Transverse colon (tissue), 4 donors: ENCODE results near the gene GSK3B. TPM values are rescaled to one million over a fixed set of nuclear protein-coding genes. Genes with fewer than 3 reads are reported as not detected.
"Not testable (repeated sequence)": the region's sequence is repeated elsewhere in the genome, so short reads cannot be mapped to it uniquely, and the experiment has no call there.

Experiments used
- DNase-seq: peaks from one replicate; pipeline ENCODE4 v3.0.0-alpha.2; 2019
- H3K27ac ChIP-seq, 4 donors: fragments of 200-600 bp; sonication (generic); 2 replicates each; pipeline ENCODE4 v1.5.1; 2016 to 2018; ENCODE audit warnings: inconsistent platforms in 4 of 4
- H3K27me3 ChIP-seq: fragments of 200-600 bp; sonication (generic); 2 replicates; pipeline ENCODE4 v1.5.1; 2017; ENCODE audit warnings: inconsistent platforms
- H3K36me3 ChIP-seq, 4 donors: fragments of 200-600 bp; sonication (generic); 2 replicates each; pipeline ENCODE4 v1.5.1; 2017 to 2019; ENCODE audit warnings: inconsistent platforms in 4 of 4
- H3K4me1 ChIP-seq, 4 donors: fragments of 200-600 bp; sonication (generic); 2 replicates each; pipeline ENCODE4 v1.5.1; 2017 to 2020; ENCODE audit warnings: inconsistent platforms in 4 of 4
- H3K4me3 ChIP-seq, 4 donors: fragments of 200-600 bp; sonication (generic); 1 replicate in 1 of 4; 2 replicates in 3 of 4; pipeline versions ENCODE4 v1.5.1 to v1.6.1; 2017 to 2019; ENCODE audit warnings: inconsistent platforms in 4 of 4
- H3K9me3 ChIP-seq, 2 donors: fragments of 200-600 bp; sonication (generic); 2 replicates each; pipeline ENCODE4 v1.5.1; 2017 to 2019; ENCODE audit warnings: inconsistent platforms in 2 of 2
- EP300 ChIP-seq: sonication (generic); formaldehyde crosslinking; IDR thresholded peaks from one replicate; pipeline ENCODE4 v1.6.1; 2017; ENCODE audit warnings: antibody characterized with exemption, low read depth
- POLR2A ChIP-seq: fragments of 450-650 bp; IDR thresholded peaks from one replicate; pipeline ENCODE4 v1.6.1; 2016; ENCODE audit warnings: antibody characterized with exemption, mild to moderate bottlenecking, moderate library complexity
- POLR2AphosphoS5 ChIP-seq, 3 donors: sonication (generic); formaldehyde crosslinking; IDR thresholded peaks; one replicate each; pipeline ENCODE4 v1.6.1; 2016; ENCODE audit warnings: antibody characterized with exemption in 3 of 3
- WGBS, 2 donors: methylation state at CpG; one replicate each; pipeline ENCODE4 v1.1.5; 2018; ENCODE audit warnings: low coverage in 1 of 2; 5-methylcytosine and 5-hydroxymethylcytosine counted together
- in situ Hi-C, 4 donors: fragments of 200-750 bp; cut with MboI; loops; one replicate each; pipeline versions ENCODE4 v1.15.0 to v1.15.1; 2017; ENCODE audit warnings: low sequenced_read_pairs in 3 of 4, low pct_ligation_motif_present in 1 of 4, low pct_unique_long_range_greater_than_20kb in 1 of 4
- intact Hi-C: fragments of 100-400 bp; cut with DNase I; formaldehyde crosslinking; loops from one replicate; pipeline ENCODE4 v1.15.1; 2023; ENCODE audit warnings: low total_unique reads
- total RNA-seq, 4 donors: library from RNA; depleted of rRNA; stranded (reverse); fragments of >200 nt; gene quantifications; one replicate each; pipeline ENCODE4 v1.1.0, GENCODE V29; 2016
- TF ChIP-seq, protein P1 (sequence below), 5 experiments: fragments of 200-600 bp in 3 of 5; fragments of 450-650 bp in 2 of 5; sonication (generic) in 3 of 5; IDR thresholded peaks; 1 replicate in 2 of 5; 2 replicates in 3 of 5; pipeline ENCODE4 v1.5.1; 2016 to 2017; ENCODE audit warnings: antibody characterized with exemption in 5 of 5, inconsistent platforms in 3 of 5, mild to moderate bottlenecking in 2 of 5, moderate library complexity in 1 of 5

Gene GSK3B
- total RNA-seq, 4 donors from 2014 or later: 14.7 to 35.9 (median 24.2) TPM

DNA sequence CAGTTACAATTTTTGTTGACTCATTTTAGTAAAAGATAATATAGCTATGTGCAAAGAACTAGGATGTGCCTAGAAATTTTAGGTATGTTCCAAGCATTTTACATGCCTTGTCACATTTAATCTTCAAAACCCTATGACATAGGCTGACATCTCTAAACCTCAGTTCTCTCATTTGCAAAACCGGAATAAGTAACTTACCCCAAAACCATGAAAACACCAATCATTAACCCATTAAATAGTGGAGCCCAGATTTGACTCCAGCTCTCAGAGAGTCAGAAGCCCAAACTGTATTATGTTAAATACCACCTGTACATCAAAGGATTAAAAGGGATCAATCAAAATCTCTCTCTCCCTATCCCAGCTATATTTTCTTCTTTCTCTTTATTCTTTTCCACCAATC is 36.6 kb downstream of the GSK3B start:
- DNase-seq: no peak
- TF ChIP-seq EP300 (no peak), POLR2AphosphoS5 (IDR thresholded peaks at IDR 0.05) (no peak), POLR2A (no peak)
- TF ChIP-seq, protein P1, sequence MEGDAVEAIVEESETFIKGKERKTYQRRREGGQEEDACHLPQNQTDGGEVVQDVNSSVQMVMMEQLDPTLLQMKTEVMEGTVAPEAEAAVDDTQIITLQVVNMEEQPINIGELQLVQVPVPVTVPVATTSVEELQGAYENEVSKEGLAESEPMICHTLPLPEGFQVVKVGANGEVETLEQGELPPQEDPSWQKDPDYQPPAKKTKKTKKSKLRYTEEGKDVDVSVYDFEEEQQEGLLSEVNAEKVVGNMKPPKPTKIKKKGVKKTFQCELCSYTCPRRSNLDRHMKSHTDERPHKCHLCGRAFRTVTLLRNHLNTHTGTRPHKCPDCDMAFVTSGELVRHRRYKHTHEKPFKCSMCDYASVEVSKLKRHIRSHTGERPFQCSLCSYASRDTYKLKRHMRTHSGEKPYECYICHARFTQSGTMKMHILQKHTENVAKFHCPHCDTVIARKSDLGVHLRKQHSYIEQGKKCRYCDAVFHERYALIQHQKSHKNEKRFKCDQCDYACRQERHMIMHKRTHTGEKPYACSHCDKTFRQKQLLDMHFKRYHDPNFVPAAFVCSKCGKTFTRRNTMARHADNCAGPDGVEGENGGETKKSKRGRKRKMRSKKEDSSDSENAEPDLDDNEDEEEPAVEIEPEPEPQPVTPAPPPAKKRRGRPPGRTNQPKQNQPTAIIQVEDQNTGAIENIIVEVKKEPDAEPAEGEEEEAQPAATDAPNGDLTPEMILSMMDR (IDR thresholded peaks at IDR 0.05): no peak
- Histone ChIP-seq H3K4me3 (no peak overlapping the region), H3K27me3 (no peaks in the 10 kb centered on the region), H3K9me3 (no peaks in the 10 kb centered on the region), H3K36me3 (no peaks in the 10 kb centered on the region), H3K27ac (no peak overlapping the region), H3K4me1 (peaks cover 0 to 10% (median 2%) of the 10 kb centered on the region in 4 donors)
- in situ Hi-C loops (no loop called here), intact Hi-C loops (no loop called here)
- 79 to 100% methylated on average over 1 of the region's 1 CpG for whole genome bisulfite sequencing, 2 donors

DNA sequence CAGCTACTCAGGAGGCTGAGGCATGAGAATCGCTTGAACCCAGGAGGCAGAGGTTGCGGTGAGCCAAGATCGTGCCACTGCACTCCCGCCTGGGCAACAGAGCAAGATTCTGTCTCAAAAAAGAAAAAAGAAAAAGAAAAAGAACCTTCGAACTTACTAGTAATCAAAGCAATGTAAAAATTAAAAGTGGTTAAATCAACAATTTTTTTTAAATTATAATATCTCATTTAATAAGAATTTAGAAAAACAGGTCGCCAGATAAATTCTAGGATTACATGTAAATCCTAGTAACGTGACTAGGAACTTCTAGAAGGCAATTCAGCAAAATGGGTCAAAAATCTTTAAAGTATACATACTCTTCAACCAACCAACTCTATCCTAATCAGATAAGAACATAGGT is 37.2 kb downstream of the GSK3B start:
- WGBS, 2 donors: 88 to 97% methylated on average over 7 of the region's 7 CpGs
- H3K4me3 ChIP-seq: no peak overlapping the region
- H3K36me3 ChIP-seq: no peaks in the 10 kb centered on the region
- in situ Hi-C loops: no loop called here
- no peak for DNase-seq
- H3K27me3 ChIP-seq: no peaks in the 10 kb centered on the region
- TF ChIP-seq, protein P1 (IDR thresholded peaks at IDR 0.05): no peak
- no peak for TF ChIP-seq EP300
- no peak for TF ChIP-seq POLR2A
- no peak for TF ChIP-seq POLR2AphosphoS5 (IDR thresholded peaks at IDR 0.05)
- H3K9me3 ChIP-seq: no peaks in the 10 kb centered on the region
- H3K4me1 ChIP-seq: peaks cover 0 to 16% (median 3%) of the 10 kb centered on the region in 4 donors
- no peak overlapping the region for H3K27ac ChIP-seq
- intact Hi-C loops: no loop called here

DNA sequence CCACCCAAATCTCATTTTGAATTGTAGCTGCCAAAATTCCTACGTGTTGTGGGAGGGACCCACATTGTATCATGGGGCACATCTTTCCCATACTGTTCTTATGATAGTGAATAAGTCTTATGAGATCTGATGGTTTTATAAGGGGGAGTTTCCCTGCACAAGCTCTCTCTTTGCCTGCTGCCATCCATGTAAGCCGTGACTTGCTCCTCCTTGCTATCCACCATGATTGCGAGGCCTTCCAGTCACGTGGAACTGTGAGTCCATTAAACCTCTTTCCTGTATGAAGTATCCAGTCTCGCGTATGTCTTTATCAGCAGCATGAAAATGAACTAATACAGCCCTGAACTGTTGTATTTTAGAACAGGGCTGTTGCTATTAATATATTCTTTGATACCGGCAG is 40.6 kb downstream of the GSK3B start:
- H3K4me1 ChIP-seq: peaks cover 4 to 37% (median 11%) of the 10 kb centered on the region in 4 donors
- WGBS, 2 donors: 93 to 98% methylated on average over 4 to 7 of the region's 7 CpGs
- in situ Hi-C loops: not testable (repeated sequence)

GRCh38 chr3:120052677-120053076 is 41.6 kb downstream of the GSK3B start:
- TF ChIP-seq POLR2A (no peak), POLR2AphosphoS5 (IDR thresholded peaks at IDR 0.05) (no peak), EP300 (no peak)
- TF ChIP-seq, protein P1 (IDR thresholded peaks at IDR 0.05): no peak
- Histone ChIP-seq H3K9me3 (no peaks in the 10 kb centered on the region), H3K4me3 (no peak overlapping the region), H3K27me3 (no peaks in the 10 kb centered on the region), H3K36me3 (no peaks in the 10 kb centered on the region), H3K27ac (no peak overlapping the region), H3K4me1 (peaks cover 4 to 43% (median 11%) of the 10 kb centered on the region in 4 donors)
- WGBS, 2 donors: 82 to 85% methylated on average over 3 of the region's 3 CpGs
- DNase-seq: no peak
- in situ Hi-C loops (no loop called here), intact Hi-C loops (no loop called here)

More for the DNA sequence above, 40.6 kb downstream of the GSK3B start:
- H3K4me3 ChIP-seq, DNase-seq, intact Hi-C loops, H3K27ac ChIP-seq, H3K9me3 ChIP-seq, H3K27me3 ChIP-seq, H3K36me3 ChIP-seq: not testable (repeated sequence)

DNA sequence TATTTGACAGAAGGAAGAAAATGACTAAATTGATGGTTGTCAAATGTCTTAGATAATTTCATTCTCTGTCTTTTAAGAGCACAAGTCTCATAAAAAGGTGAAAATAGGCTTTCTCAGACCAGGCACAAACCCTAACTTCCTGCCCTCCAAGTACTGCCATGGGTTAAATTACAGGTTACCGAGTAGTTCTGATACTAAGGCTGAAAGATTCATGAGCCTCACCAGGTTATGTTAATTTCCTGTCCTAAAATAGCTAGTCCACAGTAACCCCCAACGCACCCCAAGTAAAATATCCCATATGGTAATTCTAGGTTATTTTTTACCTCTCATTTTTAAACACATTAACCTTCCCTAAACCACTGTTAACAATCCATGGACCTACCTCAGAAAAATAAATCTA is 42.0 kb downstream of the GSK3B start:
- no peaks in the 10 kb centered on the region for H3K27me3 ChIP-seq
- WGBS, 2 donors: 32 to 60% methylated on average over 2 of the region's 2 CpGs
- no peaks in the 10 kb centered on the region for H3K36me3 ChIP-seq
- DNase-seq: no peak
- in situ Hi-C loops: no loop called here
- no peak overlapping the region for H3K4me3 ChIP-seq
- intact Hi-C loops: no loop called here
- no peak overlapping the region for H3K27ac ChIP-seq
- peaks cover 4 to 43% (median 11%) of the 10 kb centered on the region in 4 donors for H3K4me1 ChIP-seq
- no peak for TF ChIP-seq EP300
- no peak for TF ChIP-seq POLR2AphosphoS5 (IDR thresholded peaks at IDR 0.05)
- TF ChIP-seq POLR2A: no peak
- TF ChIP-seq, protein P1 (IDR thresholded peaks at IDR 0.05): no peak
- H3K9me3 ChIP-seq: no peaks in the 10 kb centered on the region

GRCh38 chr3:120051570-120051969 is 42.7 kb downstream of the GSK3B start:
- in situ Hi-C loops, H3K9me3 ChIP-seq, intact Hi-C loops, H3K36me3 ChIP-seq, H3K27ac ChIP-seq, H3K4me3 ChIP-seq, H3K27me3 ChIP-seq, DNase-seq: not testable (repeated sequence)
- H3K4me1 ChIP-seq: peaks cover 4 to 43% (median 11%) of the 10 kb centered on the region in 4 donors
- WGBS, 2 donors: 85 to 86% methylated on average over 4 to 5 of the region's 5 CpGs
